HG02981 (cell line): ENCODE data around the gene SYAP1.
"Not testable (repeated sequence)": the region's sequence is repeated elsewhere in the genome, so short reads cannot be mapped to it uniquely, and the experiment has no call there.

Experiments used
- ATAC-seq: cut with Tn5 transposase; IDR thresholded peaks from one replicate; pipeline ENCODE4 v1.9.1; 2021; ENCODE audit warnings: mild to moderate bottlenecking, moderate library complexity; ENCODE audit not compliant: unreplicated experiment

Gene SYAP1, protein sequence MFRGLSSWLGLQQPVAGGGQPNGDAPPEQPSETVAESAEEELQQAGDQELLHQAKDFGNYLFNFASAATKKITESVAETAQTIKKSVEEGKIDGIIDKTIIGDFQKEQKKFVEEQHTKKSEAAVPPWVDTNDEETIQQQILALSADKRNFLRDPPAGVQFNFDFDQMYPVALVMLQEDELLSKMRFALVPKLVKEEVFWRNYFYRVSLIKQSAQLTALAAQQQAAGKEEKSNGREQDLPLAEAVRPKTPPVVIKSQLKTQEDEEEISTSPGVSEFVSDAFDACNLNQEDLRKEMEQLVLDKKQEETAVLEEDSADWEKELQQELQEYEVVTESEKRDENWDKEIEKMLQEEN

DNA sequence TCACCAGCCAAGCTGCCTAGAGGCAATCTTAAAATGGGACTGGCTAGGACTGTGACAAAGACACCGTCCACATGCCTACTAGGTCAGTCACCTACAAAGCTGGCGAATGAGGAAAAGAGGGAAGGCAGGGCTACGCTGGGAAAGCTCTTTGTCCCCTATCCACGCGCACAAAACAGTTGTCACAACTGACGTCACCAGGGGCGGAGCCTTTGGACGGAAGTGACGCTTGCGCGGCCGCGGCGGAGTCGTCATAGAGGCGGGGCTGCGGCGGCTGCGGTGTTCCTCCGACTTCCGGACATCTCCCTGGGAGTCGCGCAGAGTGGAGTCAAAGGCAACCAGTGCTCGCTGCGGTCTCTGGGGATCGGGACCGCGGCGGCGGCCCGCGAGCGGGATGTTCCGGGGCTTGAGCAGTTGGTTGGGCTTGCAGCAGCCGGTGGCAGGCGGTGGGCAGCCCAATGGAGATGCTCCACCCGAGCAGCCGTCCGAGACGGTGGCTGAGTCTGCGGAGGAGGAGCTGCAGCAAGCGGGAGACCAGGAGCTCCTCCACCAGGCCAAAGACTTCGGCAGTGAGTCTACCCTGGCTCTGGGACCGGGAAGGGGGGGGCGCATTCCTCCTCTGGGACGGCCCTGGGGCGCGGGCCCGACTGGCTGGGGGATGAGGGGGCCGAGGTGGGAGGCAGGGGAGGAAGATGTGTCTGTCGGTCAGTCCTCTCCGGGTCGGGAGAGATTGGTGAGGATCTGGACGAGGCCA, at the start of gene SYAP1:
SYAP1 (plus strand) TSS at position 279 of the 751 bp plus-strand sequence; CDS start at position 392, 113 bp downstream.
- ATAC-seq: peak; percentile 98

- ATAC-seq: no peak
These were observed 48.4 kb upstream of the SYAP1 start for GRCh38 chrX:16671005-16671404.

GRCh38 chrX:16678689-16679088, 40.7 kb upstream of the SYAP1 start:
- no peak for ATAC-seq

GRCh38 chrX:16683007-16683664, 36.3 kb upstream of the SYAP1 start:
- ATAC-seq: no peak

- no peak for ATAC-seq
These were observed 31.9 kb upstream of the SYAP1 start for GRCh38 chrX:16687514-16687913.

GRCh38 chrX:16695079-16695676, 24.2 kb upstream of the SYAP1 start:
- ATAC-seq: peak; percentile 61

DNA sequence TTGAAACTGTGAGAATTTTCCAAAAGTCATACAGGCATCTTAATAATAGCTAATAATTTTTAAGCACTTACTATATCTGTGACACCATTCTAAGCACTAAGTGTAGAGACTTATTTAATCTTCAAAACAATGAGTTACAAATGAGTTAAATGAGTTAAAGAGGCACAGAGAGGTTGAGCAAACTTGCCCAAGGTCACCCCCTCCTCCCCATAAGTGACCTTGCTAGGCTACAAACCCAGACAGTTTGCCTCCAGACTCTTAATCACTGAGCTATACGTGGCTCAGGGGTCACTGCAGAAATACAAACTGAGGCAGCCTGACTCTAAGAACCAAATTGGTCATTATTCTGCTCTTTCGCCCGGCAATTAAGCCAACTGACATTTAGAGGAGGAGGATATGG, 22.5 kb upstream of the SYAP1 start:
- no peak for ATAC-seq

- ATAC-seq: no peak
These were observed 20.0 kb upstream of the SYAP1 start for GRCh38 chrX:16699389-16699788.

- ATAC-seq: no peak
These were observed 18.7 kb upstream of the SYAP1 start for GRCh38 chrX:16700734-16701133.

- ATAC-seq: no peak
These were observed 16.5 kb upstream of the SYAP1 start for GRCh38 chrX:16702700-16703599.

DNA sequence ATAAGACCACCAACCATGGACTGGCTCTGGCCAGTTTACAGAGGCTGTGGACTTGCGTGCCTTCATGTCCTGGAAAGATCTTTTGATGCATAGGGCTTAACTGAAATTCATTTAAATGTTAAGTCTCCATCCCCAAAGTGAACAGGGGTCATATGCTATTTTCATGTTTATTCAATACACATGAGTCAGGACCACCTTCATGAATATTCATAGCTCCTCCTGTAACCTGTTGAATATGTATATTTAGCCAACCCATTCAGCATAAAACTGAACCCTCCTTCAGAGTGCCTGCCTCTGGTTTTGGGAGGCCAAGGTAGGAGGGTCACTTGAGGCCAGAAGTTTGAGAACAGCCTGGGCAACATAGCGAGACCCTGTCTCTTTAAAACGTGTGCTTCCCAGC, 14.0 kb upstream of the SYAP1 start:
- ATAC-seq: no peak

DNA sequence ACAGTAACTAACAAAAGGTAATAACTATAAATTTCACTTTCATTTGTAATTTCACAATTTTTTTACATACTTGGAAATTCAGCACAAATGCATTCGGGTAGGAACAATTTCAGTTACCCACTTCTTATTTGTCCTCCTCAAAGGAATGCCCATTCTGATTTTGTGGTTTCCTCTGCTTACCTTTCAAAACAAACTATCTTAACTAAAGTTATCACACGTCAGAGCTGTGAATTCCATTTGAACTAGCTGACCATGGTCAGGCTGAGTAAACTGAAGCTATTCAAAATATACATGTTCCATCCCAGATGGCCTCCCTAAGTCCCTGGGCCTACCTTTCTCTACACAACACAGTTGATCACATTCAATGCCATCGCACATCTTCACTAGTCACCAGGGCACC, 11.4 kb upstream of the SYAP1 start:
- ATAC-seq: no peak

- ATAC-seq: no peak
These were observed 8.1 kb upstream of the SYAP1 start for GRCh38 chrX:16711219-16711811.

GRCh38 chrX:16711893-16712547, 7.4 kb upstream of the SYAP1 start:
- ATAC-seq: peak; percentile 32

- peak; percentile 83 for ATAC-seq
These were observed 6.8 kb upstream of the SYAP1 start, which contains the start of gene CTPS2 for GRCh38 chrX:16712548-16713155. CTPS2 (minus strand) TSS chrX:16712669; CDS start chrX:16702902, 9,767 bp downstream.

- no peak for ATAC-seq
These were observed 4.9 kb upstream of the SYAP1 start for GRCh38 chrX:16714504-16714903.

- ATAC-seq: not testable (repeated sequence)
These were observed 3.8 kb upstream of the SYAP1 start for GRCh38 chrX:16715638-16716037.

DNA sequence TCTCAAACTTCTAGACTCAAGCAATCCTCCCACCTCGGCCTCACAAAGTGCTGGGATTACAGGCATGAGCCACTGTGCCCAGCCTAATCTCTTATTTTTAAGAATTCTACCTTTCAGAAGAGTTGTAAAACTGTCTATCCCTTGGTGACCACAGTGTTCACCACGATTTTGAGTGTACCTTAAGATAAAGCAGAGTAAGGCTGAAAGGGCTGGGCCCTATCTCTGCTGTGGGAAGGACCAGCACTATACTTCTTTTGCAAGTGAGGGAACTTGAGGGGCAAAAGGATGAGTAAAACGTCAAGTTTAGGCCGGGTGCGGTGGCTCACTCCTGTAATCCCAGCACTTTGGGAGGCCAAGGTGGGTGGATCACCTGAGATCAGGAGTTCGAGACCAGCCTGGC, 3.0 kb upstream of the SYAP1 start:
- ATAC-seq: not testable (repeated sequence)

DNA sequence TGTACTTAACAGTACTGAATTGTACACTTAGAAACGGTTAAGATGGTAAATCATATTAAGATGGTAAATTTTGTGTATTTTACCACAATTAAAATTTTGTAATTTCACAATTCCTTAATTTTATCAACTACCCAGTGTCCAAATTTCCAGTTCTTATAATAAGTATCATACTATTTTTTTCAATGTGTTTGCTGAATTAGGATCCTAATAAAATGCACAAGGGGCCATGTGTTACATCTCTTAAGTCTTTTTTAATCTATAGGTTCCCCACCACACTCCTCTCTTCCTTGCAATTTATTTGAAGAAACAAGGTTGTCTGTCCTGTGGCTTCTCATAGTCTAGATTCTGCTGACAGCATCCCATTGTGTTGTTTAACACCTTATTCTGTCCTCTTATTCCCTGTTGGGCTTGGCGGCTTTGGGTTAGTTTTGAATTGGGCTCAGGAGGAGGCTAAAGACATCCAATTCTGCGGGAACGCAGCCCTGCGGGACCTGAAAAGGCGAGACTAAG, 533 bp upstream of the SYAP1 start:
- ATAC-seq: no peak
